GM12891 (cell line): ENCODE data around the gene ATP6V1C2. TPM values are rescaled to one million over a fixed set of nuclear protein-coding genes. Genes with fewer than 3 reads are reported as not detected.

ENCODE experiments used
- DNase-seq: peaks from one replicate; pipeline ENCODE4 v3.0.0; 2011; ENCODE audit warnings: low spot score; ENCODE audit not compliant: insufficient read length
- FAIRE-seq: peaks from 2 replicates; lab custom pipeline; 2011; peaks lifted over from hg19 to GRCh38; lab: Jason Lieb, UNC
- PAX5 ChIP-seq: IDR thresholded peaks from 2 replicates; pipeline ENCODE4 v1.6.1; 2011; ENCODE audit warnings: low read length, moderate library complexity, mild to moderate bottlenecking; ENCODE audit not compliant: insufficient read depth, severe bottlenecking
- POLR2A ChIP-seq: IDR thresholded peaks from 2 replicates; pipeline ENCODE4 v1.6.1; 2011; ENCODE audit warnings: low read depth, low read length, control low read depth
- POLR2AphosphoS5 ChIP-seq: IDR thresholded peaks from 2 replicates; pipeline ENCODE4 v1.6.1; 2011; ENCODE audit warnings: low read depth, low read length, control low read depth
- POU2F2 ChIP-seq: IDR thresholded peaks from 2 replicates; pipeline ENCODE4 v1.6.1; 2011; ENCODE audit warnings: low read depth, mild to moderate bottlenecking, control low read depth, low read length, moderate library complexity
- SPI1 ChIP-seq: IDR thresholded peaks from 2 replicates; pipeline ENCODE4 v1.6.1; 2011; ENCODE audit warnings: low read depth, low read length, control low read depth
- TAF1 ChIP-seq: IDR thresholded peaks from 2 replicates; pipeline ENCODE4 v1.6.1; 2011; ENCODE audit warnings: low read depth, low read length, control low read depth
- polyA plus RNA-seq: library from polyadenylated mRNA; unstranded; fragments of >200 nt; gene quantifications from one replicate; pipeline ENCODE4 v1.2.1, GENCODE V29; 2012; ENCODE audit warnings: low read depth, missing spikeins, inconsistent platforms; ENCODE audit not compliant: missing spikeins

The ATP6V1C2 gene, protein sequence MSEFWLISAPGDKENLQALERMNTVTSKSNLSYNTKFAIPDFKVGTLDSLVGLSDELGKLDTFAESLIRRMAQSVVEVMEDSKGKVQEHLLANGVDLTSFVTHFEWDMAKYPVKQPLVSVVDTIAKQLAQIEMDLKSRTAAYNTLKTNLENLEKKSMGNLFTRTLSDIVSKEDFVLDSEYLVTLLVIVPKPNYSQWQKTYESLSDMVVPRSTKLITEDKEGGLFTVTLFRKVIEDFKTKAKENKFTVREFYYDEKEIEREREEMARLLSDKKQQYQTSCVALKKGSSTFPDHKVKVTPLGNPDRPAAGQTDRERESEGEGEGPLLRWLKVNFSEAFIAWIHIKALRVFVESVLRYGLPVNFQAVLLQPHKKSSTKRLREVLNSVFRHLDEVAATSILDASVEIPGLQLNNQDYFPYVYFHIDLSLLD
- 1.5 TPM for polyA plus RNA-seq

- TF ChIP-seq SPI1 = no peak
- TF ChIP-seq TAF1 = no peak
- no peak for TF ChIP-seq POLR2A
- no peak for TF ChIP-seq PAX5
- no peak for TF ChIP-seq POU2F2
- no peak for TF ChIP-seq POLR2AphosphoS5
- DNase-seq = peak; percentile 70
Measured at GRCh38 chr2:10721396-10722251, at the start of gene ATP6V1C2. TSS of gene ATP6V1C2 (plus strand) at chr2:10721630. CDS start at chr2:10722850, 1,220 bp downstream.

GRCh38 chr2:10675131-10675530 lies 46.3 kb upstream of the ATP6V1C2 start:
- FAIRE-seq = no peak
- TF ChIP-seq POLR2A (no peak), TAF1 (no peak), SPI1 (no peak), POU2F2 (no peak), PAX5 (no peak), POLR2AphosphoS5 (no peak)
- no peak for DNase-seq

More at GRCh38 chr2:10721396-10722251, at the start of gene ATP6V1C2:
- no peak for FAIRE-seq

GRCh38 chr2:10678225-10678624 lies 43.2 kb upstream of the ATP6V1C2 start:
- TF ChIP-seq POLR2AphosphoS5 = no peak
- TF ChIP-seq PAX5 = no peak
- TF ChIP-seq POU2F2 = no peak
- TF ChIP-seq TAF1 = no peak
- TF ChIP-seq POLR2A = no peak
- TF ChIP-seq SPI1 = no peak

DNA sequence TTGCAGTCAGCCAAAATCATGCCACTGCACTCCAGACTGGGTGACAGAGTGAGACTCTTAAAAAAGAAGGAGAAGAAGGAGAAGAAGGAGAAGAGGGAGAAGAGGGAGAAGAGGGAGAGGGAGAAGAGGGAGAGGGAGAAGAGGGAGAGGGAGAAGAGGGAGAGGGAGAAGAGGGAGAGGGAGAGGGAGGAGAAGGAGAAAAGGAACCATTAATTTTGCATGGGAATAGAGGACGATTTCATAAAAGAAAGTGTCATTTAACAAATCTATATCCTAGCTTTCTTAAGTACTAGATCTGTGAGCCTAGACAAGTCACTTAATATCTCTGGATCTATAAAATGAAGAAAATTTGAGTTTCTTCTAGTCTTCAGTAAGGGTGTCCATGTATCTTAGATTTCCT lies 41.2 kb upstream of the ATP6V1C2 start:
- FAIRE-seq (no peak), DNase-seq (no peak)
- TF ChIP-seq PAX5 (no peak), POLR2A (no peak), SPI1 (no peak), POU2F2 (no peak), POLR2AphosphoS5 (no peak), TAF1 (no peak)

More at GRCh38 chr2:10678225-10678624, 43.2 kb upstream of the ATP6V1C2 start:
- FAIRE-seq (no peak), DNase-seq (no peak)

- FAIRE-seq = no peak
- TF ChIP-seq PAX5 = no peak
- TF ChIP-seq TAF1 = no peak
- TF ChIP-seq POLR2A = no peak
- no peak for TF ChIP-seq SPI1
- no peak for TF ChIP-seq POU2F2
- no peak for TF ChIP-seq POLR2AphosphoS5
- DNase-seq = no peak
Measured at GRCh38 chr2:10680957-10681356, 40.5 kb upstream of the ATP6V1C2 start.

DNA sequence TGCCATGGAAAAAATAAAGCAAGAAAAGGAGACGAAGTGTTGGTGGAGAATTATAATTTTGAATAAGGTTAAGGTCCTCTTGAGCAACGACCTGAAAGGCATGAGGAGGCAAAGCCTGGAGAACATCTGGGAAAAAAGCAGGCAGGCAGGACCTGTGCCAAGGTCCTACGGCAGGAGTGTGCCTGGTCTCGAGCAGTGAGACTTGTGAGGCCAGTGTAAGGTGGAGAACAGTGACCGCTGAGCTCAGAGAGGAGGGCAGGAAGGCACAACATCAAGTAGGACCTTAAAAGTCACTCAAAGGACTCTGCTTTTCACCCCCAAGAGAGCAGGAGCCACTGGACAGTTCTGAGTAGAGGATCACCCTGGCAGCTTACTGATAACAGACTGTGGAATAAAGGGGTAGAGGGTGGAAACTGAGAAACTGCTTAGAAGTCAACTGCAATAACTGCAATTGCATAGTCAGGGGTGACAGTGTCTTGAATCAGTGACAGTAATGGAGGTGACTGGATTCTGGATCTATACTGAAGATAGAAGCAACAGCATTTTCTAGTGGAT lies 35.2 kb upstream of the ATP6V1C2 start:
- DNase-seq = no peak
- TF ChIP-seq TAF1 (no peak), POLR2A (no peak), SPI1 (no peak), PAX5 (no peak), POU2F2 (no peak), POLR2AphosphoS5 (no peak)
- no peak for FAIRE-seq

GRCh38 chr2:10688921-10689807 lies 32.3 kb upstream of the ATP6V1C2 start:
- DNase-seq (peak; percentile 30), FAIRE-seq (no peak)
- TF ChIP-seq SPI1 = no peak
- no peak for TF ChIP-seq POLR2A
- TF ChIP-seq POLR2AphosphoS5 = no peak
- no peak for TF ChIP-seq TAF1
- no peak for TF ChIP-seq POU2F2
- TF ChIP-seq PAX5 = no peak

DNA sequence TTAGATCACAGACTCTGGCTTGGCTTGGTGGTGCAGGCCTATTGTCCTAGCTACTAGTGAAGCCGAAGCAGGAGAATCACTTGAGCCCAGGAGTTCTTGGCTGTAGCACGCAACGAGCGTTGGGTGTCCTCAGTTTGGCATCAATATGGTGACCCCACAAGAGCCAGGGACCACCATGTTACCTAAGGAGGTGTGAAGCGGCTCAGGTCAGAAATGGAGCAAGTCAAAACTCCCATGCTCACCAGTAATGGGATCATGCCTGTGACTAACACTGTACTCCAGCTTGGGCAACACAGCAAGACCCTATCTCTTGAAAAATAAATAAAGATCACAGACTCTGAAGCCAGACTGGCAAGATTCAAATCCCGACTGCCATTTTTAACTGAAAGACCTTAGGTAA lies 29.9 kb upstream of the ATP6V1C2 start:
- no peak for TF ChIP-seq POU2F2
- no peak for TF ChIP-seq TAF1
- no peak for TF ChIP-seq POLR2A
- TF ChIP-seq PAX5 = no peak
- TF ChIP-seq SPI1 = no peak
- TF ChIP-seq POLR2AphosphoS5 = no peak
- no peak for DNase-seq
- no peak for FAIRE-seq
